HepG2 (cell line): ENCODE measurements around the gene BAG3. TPM values are rescaled to one million over a fixed set of nuclear protein-coding genes. Genes with fewer than 3 reads are reported as not detected.

ENCODE experiments used
- CENPT ChIP-seq: sonication (generic); formaldehyde crosslinking; IDR thresholded peaks from 2 replicates; pipeline ENCODE4 v1.8.0; 2022; ENCODE audit warnings: low read depth, mild to moderate bottlenecking, moderate library complexity, missing genetic modification reagents
- FOXM1 ChIP-seq: sonication (generic); formaldehyde crosslinking; IDR thresholded peaks from 2 replicates; pipeline ENCODE4 v1.5.0; 2020; ENCODE audit warnings: missing genetic modification reagents
- GATA4 ChIP-seq: sonication (generic); IDR thresholded peaks from 2 replicates; pipeline ENCODE4 v1.6.1; 2016; ENCODE audit warnings: antibody characterized with exemption, low read depth, borderline replicate concordance
- HHEX ChIP-seq: IDR thresholded peaks from 2 replicates; pipeline ENCODE4 v1.6.1; 2016; ENCODE audit warnings: control low read depth
- HNRNPK ChIP-seq: fragments of 200-400 bp; formaldehyde crosslinking; IDR thresholded peaks from 2 replicates; pipeline ENCODE4 v1.6.1; 2018; ENCODE audit warnings: low read length, low read depth, moderate library complexity, mild to moderate bottlenecking; ENCODE audit not compliant: poor library complexity, severe bottlenecking
- HOXA3 ChIP-seq: sonication (generic); formaldehyde crosslinking; IDR thresholded peaks from 2 replicates; pipeline ENCODE4 v1.5.0; 2020; ENCODE audit warnings: missing genetic modification reagents
- NAIF1 ChIP-seq: sonication (generic); formaldehyde crosslinking; IDR thresholded peaks from 2 replicates; pipeline ENCODE4 v1.5.0; 2020; ENCODE audit warnings: mild to moderate bottlenecking, missing genetic modification reagents, borderline replicate concordance
- PAWR ChIP-seq: sonication (generic); formaldehyde crosslinking; IDR thresholded peaks from 2 replicates; pipeline ENCODE4 v1.4.0; 2020; ENCODE audit warnings: missing genetic modification reagents, mild to moderate bottlenecking, borderline replicate concordance
- POLR2A ChIP-seq, 2 experiments: IDR thresholded peaks; 2 replicates each; pipeline ENCODE4 v1.6.1; 2011; ENCODE audit warnings: low read depth in 2 of 2, low read length in 2 of 2, mild to moderate bottlenecking in 1 of 2, moderate library complexity in 1 of 2; ENCODE audit not compliant: insufficient read depth in 1 of 2
- POLR2G ChIP-seq: fragments of 200-400 bp; formaldehyde crosslinking; IDR thresholded peaks from 2 replicates; pipeline ENCODE4 v1.6.1; 2018; ENCODE audit warnings: mild to moderate bottlenecking, low read depth, low read length, moderate library complexity
- TP53 ChIP-seq: sonication (generic); formaldehyde crosslinking; conservative IDR thresholded peaks from 2 replicates; pipeline ENCODE4 v1.4.0; 2020; ENCODE audit warnings: missing genetic modification reagents
- ZFX ChIP-seq: sonication (generic); formaldehyde crosslinking; IDR thresholded peaks from 2 replicates; pipeline ENCODE4 v1.4.0; 2020; ENCODE audit warnings: mild to moderate bottlenecking, low read depth, missing genetic modification reagents, moderate library complexity
- ZKSCAN8 ChIP-seq: IDR thresholded peaks from 2 replicates; pipeline ENCODE4 v1.6.1; 2016; ENCODE audit warnings: borderline replicate concordance, missing genetic modification reagents, missing compliant biosample characterization
- ZNF747 ChIP-seq: sonication (generic); formaldehyde crosslinking; IDR thresholded peaks from 2 replicates; pipeline ENCODE4 v1.8.1; 2023; ENCODE audit warnings: missing genetic modification reagents, mild to moderate bottlenecking, borderline replicate concordance
- polyA plus RNA-seq, 8 experiments: library from polyadenylated mRNA; depleted of rRNA in 3 of 8; stranded (reverse) in 7 of 8; unstranded in 1 of 8; fragments of >200 nt; fragmentation: Illumina TruSeq in 4 of 8; extraction: Trizol in 4 of 8; gene quantifications; 2 replicates each; pipeline versions ENCODE4 v1.2.1 to v1.2.3, GENCODE V29; 2011 to 2016; ENCODE audit warnings: low read depth in 4 of 8, missing spikeins in 1 of 8, mixed read lengths in 1 of 8; ENCODE audit not compliant: insufficient read depth in 1 of 8
- total RNA-seq, 5 experiments: library from RNA; depleted of rRNA; stranded (reverse); fragments of >200 nt; fragmentation: Illumina TruSeq; extraction: Trizol; gene quantifications; 2 replicates each; pipeline ENCODE4 v1.2.3, GENCODE V29; 2016; ENCODE audit warnings: low read depth in 1 of 5
- TF ChIP-seq, protein P1 (sequence below): sonication (generic); formaldehyde crosslinking; IDR thresholded peaks from 2 replicates; pipeline ENCODE4 v1.4.0; 2020; ENCODE audit warnings: mild to moderate bottlenecking, missing genetic modification reagents
- TF ChIP-seq, protein P2 (sequence below): sonication (generic); formaldehyde crosslinking; IDR thresholded peaks from 2 replicates; pipeline ENCODE4 v1.4.0; 2020; ENCODE audit warnings: missing genetic modification reagents
- TF ChIP-seq, protein P3 (sequence below): sonication (generic); formaldehyde crosslinking; IDR thresholded peaks from 2 replicates; pipeline ENCODE4 v1.4.0; 2020; ENCODE audit warnings: missing genetic modification reagents; ENCODE audit errors: not compliant biosample characterization
- TF ChIP-seq, protein P4 (sequence below): IDR thresholded peaks from 2 replicates; pipeline ENCODE4 v1.6.1; 2016; ENCODE audit warnings: missing compliant biosample characterization, missing genetic modification reagents, borderline replicate concordance
- TF ChIP-seq, protein P5 (sequence below): sonication (generic); IDR thresholded peaks from 2 replicates; pipeline ENCODE4 v1.6.1; 2016; ENCODE audit warnings: low read depth, borderline replicate concordance
- TF ChIP-seq, protein P6 (sequence below): sonication (generic); formaldehyde crosslinking; IDR thresholded peaks from 2 replicates; pipeline ENCODE4 v1.8.0; 2022; ENCODE audit warnings: mild to moderate bottlenecking, missing genetic modification reagents, borderline replicate concordance

BAG3 gene
- total and polyA plus RNA-seq, 2 of the 13 experiments (the other 11 are each of a cell fraction or from before 2014, with no cell fraction given): 2.9 to 6.7 TPM

DNA sequence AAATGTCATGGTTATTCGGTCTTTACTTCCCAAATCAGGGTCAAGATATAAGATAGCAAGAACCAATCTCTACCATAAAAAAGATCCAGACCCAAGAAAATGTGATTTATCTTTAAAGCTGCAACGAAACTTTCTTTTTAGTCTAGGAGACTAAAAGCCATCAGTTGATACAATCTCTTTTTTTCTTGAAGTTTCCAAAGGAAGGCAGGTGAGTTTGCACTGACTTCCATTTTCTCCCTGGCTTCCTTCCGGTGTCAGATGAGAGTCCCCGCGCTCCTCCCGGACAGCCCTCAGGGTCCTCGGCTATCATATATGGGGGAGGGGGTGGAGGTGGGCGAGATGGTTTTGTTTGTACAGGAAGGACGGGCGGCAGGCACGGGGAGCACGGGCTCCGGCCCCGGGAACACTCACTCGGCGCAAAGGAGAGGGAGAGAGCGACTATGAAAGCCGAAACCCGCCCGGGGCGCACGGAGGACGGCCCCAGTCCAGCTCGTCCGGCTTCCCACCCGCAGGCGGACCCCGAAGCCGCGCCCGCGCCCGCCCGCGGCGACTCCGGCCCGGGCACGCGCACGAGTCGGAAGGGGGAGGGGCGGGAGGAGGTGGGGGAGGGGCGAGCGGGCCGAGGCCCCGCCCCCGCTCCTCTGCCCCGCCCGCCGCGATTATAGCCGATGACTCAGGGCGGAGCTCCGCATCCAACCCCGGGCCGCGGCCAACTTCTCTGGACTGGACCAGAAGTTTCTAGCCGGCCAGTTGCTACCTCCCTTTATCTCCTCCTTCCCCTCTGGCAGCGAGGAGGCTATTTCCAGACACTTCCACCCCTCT is at the start of gene BAG3 (continued):
- TF ChIP-seq, protein P1, sequence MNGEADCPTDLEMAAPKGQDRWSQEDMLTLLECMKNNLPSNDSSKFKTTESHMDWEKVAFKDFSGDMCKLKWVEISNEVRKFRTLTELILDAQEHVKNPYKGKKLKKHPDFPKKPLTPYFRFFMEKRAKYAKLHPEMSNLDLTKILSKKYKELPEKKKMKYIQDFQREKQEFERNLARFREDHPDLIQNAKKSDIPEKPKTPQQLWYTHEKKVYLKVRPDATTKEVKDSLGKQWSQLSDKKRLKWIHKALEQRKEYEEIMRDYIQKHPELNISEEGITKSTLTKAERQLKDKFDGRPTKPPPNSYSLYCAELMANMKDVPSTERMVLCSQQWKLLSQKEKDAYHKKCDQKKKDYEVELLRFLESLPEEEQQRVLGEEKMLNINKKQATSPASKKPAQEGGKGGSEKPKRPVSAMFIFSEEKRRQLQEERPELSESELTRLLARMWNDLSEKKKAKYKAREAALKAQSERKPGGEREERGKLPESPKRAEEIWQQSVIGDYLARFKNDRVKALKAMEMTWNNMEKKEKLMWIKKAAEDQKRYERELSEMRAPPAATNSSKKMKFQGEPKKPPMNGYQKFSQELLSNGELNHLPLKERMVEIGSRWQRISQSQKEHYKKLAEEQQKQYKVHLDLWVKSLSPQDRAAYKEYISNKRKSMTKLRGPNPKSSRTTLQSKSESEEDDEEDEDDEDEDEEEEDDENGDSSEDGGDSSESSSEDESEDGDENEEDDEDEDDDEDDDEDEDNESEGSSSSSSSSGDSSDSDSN (CRISPR knock-in tag): peak; percentile 57; the same call in 1 of the 2 replicates
- TF ChIP-seq HOXA3 (CRISPR knock-in tag) (0 out of 2 replicates have a peak, but pooled peaks have one; percentile 45), CENPT (CRISPR knock-in tag) (no peak), POLR2G (peak; percentile 95), NAIF1 (no peak), GATA4 (peak; percentile 76; the same call in 1 of the 2 replicates), ZFX (CRISPR knock-in tag) (0 out of 2 replicates have a peak, but pooled peaks have one; percentile 34), HHEX (CRISPR knock-in tag) (no peak), FOXM1 (CRISPR knock-in tag) (no peak), ZKSCAN8 (no peak; the same call in 1 of the 2 replicates), HNRNPK (peak; percentile 62), ZNF747 (CRISPR knock-in tag) (no peak), TP53 (CRISPR knock-in tag) (0 out of 2 replicates have a peak, but pooled peaks have one; percentile 39), PAWR (no peak), POLR2A (IDR thresholded peaks at IDR 0.05; ENCODE audit: insufficient read depth in 1 of 2, low read depth in 2 of 2, low read length in 2 of 2) (peak; percentile 93 to 94)
- TF ChIP-seq, protein P2, sequence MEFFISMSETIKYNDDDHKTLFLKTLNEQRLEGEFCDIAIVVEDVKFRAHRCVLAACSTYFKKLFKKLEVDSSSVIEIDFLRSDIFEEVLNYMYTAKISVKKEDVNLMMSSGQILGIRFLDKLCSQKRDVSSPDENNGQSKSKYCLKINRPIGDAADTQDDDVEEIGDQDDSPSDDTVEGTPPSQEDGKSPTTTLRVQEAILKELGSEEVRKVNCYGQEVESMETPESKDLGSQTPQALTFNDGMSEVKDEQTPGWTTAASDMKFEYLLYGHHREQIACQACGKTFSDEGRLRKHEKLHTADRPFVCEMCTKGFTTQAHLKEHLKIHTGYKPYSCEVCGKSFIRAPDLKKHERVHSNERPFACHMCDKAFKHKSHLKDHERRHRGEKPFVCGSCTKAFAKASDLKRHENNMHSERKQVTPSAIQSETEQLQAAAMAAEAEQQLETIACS (CRISPR knock-in tag): peak; percentile 94
- TF ChIP-seq, protein P3, sequence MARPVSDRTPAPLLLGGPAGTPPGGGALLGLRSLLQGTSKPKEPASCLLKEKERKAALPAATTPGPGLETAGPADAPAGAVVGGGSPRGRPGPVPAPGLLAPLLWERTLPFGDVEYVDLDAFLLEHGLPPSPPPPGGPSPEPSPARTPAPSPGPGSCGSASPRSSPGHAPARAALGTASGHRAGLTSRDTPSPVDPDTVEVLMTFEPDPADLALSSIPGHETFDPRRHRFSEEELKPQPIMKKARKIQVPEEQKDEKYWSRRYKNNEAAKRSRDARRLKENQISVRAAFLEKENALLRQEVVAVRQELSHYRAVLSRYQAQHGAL (CRISPR knock-in tag): peak; percentile 46
- TF ChIP-seq, protein P4, sequence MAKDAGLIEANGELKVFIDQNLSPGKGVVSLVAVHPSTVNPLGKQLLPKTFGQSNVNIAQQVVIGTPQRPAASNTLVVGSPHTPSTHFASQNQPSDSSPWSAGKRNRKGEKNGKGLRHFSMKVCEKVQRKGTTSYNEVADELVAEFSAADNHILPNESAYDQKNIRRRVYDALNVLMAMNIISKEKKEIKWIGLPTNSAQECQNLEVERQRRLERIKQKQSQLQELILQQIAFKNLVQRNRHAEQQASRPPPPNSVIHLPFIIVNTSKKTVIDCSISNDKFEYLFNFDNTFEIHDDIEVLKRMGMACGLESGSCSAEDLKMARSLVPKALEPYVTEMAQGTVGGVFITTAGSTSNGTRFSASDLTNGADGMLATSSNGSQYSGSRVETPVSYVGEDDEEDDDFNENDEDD (CRISPR knock-in tag): peak; percentile 53; the same call in 1 of the 2 replicates
- TF ChIP-seq, protein P5, sequence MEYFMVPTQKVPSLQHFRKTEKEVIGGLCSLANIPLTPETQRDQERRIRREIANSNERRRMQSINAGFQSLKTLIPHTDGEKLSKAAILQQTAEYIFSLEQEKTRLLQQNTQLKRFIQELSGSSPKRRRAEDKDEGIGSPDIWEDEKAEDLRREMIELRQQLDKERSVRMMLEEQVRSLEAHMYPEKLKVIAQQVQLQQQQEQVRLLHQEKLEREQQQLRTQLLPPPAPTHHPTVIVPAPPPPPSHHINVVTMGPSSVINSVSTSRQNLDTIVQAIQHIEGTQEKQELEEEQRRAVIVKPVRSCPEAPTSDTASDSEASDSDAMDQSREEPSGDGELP: 0 out of 2 replicates have a peak, but pooled peaks have one; percentile 6
- TF ChIP-seq, protein P6, sequence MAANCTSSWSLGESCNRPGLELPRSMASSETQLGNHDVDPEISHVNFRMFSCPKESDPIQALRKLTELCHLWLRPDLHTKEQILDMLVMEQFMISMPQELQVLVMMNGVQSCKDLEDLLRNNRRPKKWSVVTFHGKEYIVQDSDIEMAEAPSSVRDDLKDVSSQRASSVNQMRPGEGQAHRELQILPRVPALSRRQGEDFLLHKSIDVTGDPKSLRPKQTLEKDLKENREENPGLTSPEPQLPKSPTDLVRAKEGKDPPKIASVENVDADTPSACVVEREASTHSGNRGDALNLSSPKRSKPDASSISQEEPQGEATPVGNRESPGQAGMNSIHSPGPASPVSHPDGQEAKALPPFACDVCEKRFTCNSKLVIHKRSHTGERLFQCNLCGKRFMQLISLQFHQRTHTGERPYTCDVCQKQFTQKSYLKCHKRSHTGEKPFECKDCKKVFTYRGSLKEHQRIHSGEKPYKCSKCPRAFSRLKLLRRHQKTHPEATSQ (CRISPR knock-in tag): no peak
